SK-N-SH (cell line): ENCODE results near the gene SLC4A8. TPM values are rescaled to one million over a fixed set of nuclear protein-coding genes. Genes with fewer than 3 reads are reported as not detected.

Experiments
- CTCF ChIA-PET: fragments of 300-600, 350-600 bp; formaldehyde crosslinking; extraction: SDS; loops from one replicate; lab custom pipeline; 2021; lab: Yijun Ruan, JAX
- POLR2A ChIA-PET: fragments of 350-600 bp; sonication (Branson Sonifier 250); formaldehyde crosslinking; extraction: SDS; loops from one replicate; lab custom pipeline; 2020; ENCODE audit warnings: antibody characterized with exemption, inconsistent platforms; lab: Yijun Ruan, JAX
- DNase-seq: peaks from one replicate; pipeline ENCODE4 v3.0.0; 2012
- H2AFZ ChIP-seq: fragments of 200-600 bp; sonication (generic); 2 replicates; pipeline ENCODE4 v1.8.1; 2016; ENCODE audit warnings: antibody characterized with exemption, mild to moderate bottlenecking, low read depth
- H3F3A ChIP-seq: fragments of 200-600 bp; sonication (generic); replicated peaks from 2 replicates; pipeline ENCODE3; 2016; ENCODE audit warnings: antibody characterized with exemption, mild to moderate bottlenecking; ENCODE audit not compliant: insufficient read depth
- H3K27ac ChIP-seq, 2 experiments: fragments of 200-500 bp in 1 of 2; fragments of 200-600 bp in 1 of 2; sonication (Bioruptor generic) in 1 of 2; sonication (generic), shearing (Covaris generic) in 1 of 2; 2 replicates each; pipeline versions ENCODE4 v1.5.1 to v1.6.1; 2014 to 2016; ENCODE audit warnings: low read depth in 2 of 2, inconsistent platforms in 1 of 2, low read length in 1 of 2, mild to moderate bottlenecking in 1 of 2, mixed read lengths in 1 of 2
- H3K27me3 ChIP-seq: fragments of 200-600 bp; sonication (generic), shearing (Covaris generic); 2 replicates; pipeline ENCODE4 v1.6.1; 2016; ENCODE audit warnings: mixed run types; ENCODE audit not compliant: insufficient read depth
- H3K36me3 ChIP-seq, 2 experiments: fragments of 200-500 bp in 1 of 2; fragments of 200-600 bp in 1 of 2; sonication (Bioruptor generic) in 1 of 2; sonication (generic) in 1 of 2; replicated peaks in 1 of 2; 2 replicates each; pipeline versions ENCODE3 to v1.5.1; 2014 to 2016; ENCODE audit warnings: low read length in 1 of 2, mild to moderate bottlenecking in 1 of 2; ENCODE audit not compliant: insufficient read depth in 2 of 2, control insufficient read depth in 1 of 2
- H3K4me1 ChIP-seq, 2 experiments: fragments of 200-500 bp in 1 of 2; fragments of 200-600 bp in 1 of 2; sonication (Bioruptor generic) in 1 of 2; sonication (generic), shearing (Covaris generic) in 1 of 2; 2 replicates each; pipeline versions ENCODE4 v1.5.1 to v1.6.1; 2014 to 2016; ENCODE audit warnings: low read depth in 1 of 2, low read length in 1 of 2, mixed run types in 1 of 2; ENCODE audit not compliant: insufficient read depth in 2 of 2, control insufficient read depth in 1 of 2
- H3K4me2 ChIP-seq: fragments of 200-600 bp; sonication (generic), shearing (Covaris generic); 2 replicates; pipeline ENCODE4 v1.6.1; 2017; ENCODE audit warnings: mixed run types
- H3K4me3 ChIP-seq, 2 experiments: fragments of 200-500 bp in 1 of 2; fragments of 200-600 bp in 1 of 2; sonication (Bioruptor generic) in 1 of 2; sonication (generic), shearing (Covaris generic) in 1 of 2; 2 replicates each; pipeline versions ENCODE4 v1.5.1 to v1.8.1; 2014 to 2016; ENCODE audit warnings: low read depth in 2 of 2, inconsistent platforms in 1 of 2, low read length in 1 of 2, mild to moderate bottlenecking in 1 of 2, mixed read lengths in 1 of 2, moderate library complexity in 1 of 2
- H3K79me2 ChIP-seq: fragments of 200-600 bp; sonication (generic); 2 replicates; pipeline ENCODE4 v1.8.1; 2017; ENCODE audit warnings: mild to moderate bottlenecking; ENCODE audit not compliant: insufficient read depth
- H3K9ac ChIP-seq: fragments of 200-600 bp; sonication (generic); 2 replicates; pipeline ENCODE4 v1.6.1; 2017; ENCODE audit warnings: mixed run types
- H3K9me2 ChIP-seq: fragments of 200-600 bp; sonication (generic); 2 replicates; pipeline ENCODE4 v1.6.1; 2017; ENCODE audit warnings: mixed run types
- H3K9me3 ChIP-seq: fragments of 200-600 bp; sonication (generic); 2 replicates; pipeline ENCODE4 v1.6.1; 2017; ENCODE audit warnings: mixed run types, mild to moderate bottlenecking, moderate library complexity
- H4K20me1 ChIP-seq: fragments of 200-600 bp; sonication (generic); 2 replicates; pipeline ENCODE4 v1.6.1; 2017; ENCODE audit warnings: mild to moderate bottlenecking, mixed run types; ENCODE audit not compliant: insufficient read depth
- CHD2 ChIP-seq: fragments of 150-350 bp; IDR thresholded peaks from 2 replicates; pipeline ENCODE4 v1.6.1; 2018; ENCODE audit warnings: low read length; ENCODE audit not compliant: partially characterized antibody
- CTCF ChIP-seq: fragments of 200-600 bp; sonication (generic); IDR thresholded peaks from 2 replicates; pipeline ENCODE4 v1.6.1; 2017; ENCODE audit warnings: antibody characterized with exemption, mild to moderate bottlenecking, moderate library complexity
- EP300 ChIP-seq, 2 experiments: IDR thresholded peaks; 2 replicates each; pipeline versions ENCODE4 v1.4.0 to v1.6.1; 2012; ENCODE audit warnings: borderline replicate concordance in 1 of 2, low read depth in 1 of 2, low read length in 1 of 2
- EZH2phosphoT487 ChIP-seq: fragments of 200-600 bp; sonication (generic); IDR thresholded peaks from 2 replicates; pipeline ENCODE4 v1.6.1; 2017; ENCODE audit warnings: low read depth, mixed run types, mild to moderate bottlenecking, antibody characterized with exemption, moderate library complexity, borderline replicate concordance
- GABPA ChIP-seq: IDR thresholded peaks from 2 replicates; pipeline ENCODE4 v1.4.0; 2012; ENCODE audit warnings: low read depth, mild to moderate bottlenecking
- NRF1 ChIP-seq: IDR thresholded peaks from 2 replicates; pipeline ENCODE4 v1.6.1; 2012; ENCODE audit warnings: low read depth, mild to moderate bottlenecking, low read length
- POLR2AphosphoS5 ChIP-seq: IDR thresholded peaks from 2 replicates; pipeline ENCODE4 v1.6.1; 2012; ENCODE audit warnings: low read depth, low read length
- RAD21 ChIP-seq: IDR thresholded peaks from 2 replicates; pipeline ENCODE4 v1.6.1; 2012; ENCODE audit warnings: mild to moderate bottlenecking, low read length
- RFX5 ChIP-seq: IDR thresholded peaks from 2 replicates; pipeline ENCODE4 v1.6.1; 2012; ENCODE audit warnings: mild to moderate bottlenecking, improper control_type of control experiment, low read length
- SIN3A ChIP-seq: IDR thresholded peaks from 2 replicates; pipeline ENCODE4 v1.6.1; 2012; ENCODE audit warnings: low read depth, mild to moderate bottlenecking, low read length, moderate library complexity, borderline replicate concordance
- SMC3 ChIP-seq: IDR thresholded peaks from 2 replicates; pipeline ENCODE4 v1.6.1; 2012; ENCODE audit warnings: low read depth, low read length, improper control_type of control experiment
- TCF12 ChIP-seq: IDR thresholded peaks from 2 replicates; pipeline ENCODE4 v1.4.0; 2012
- TEAD4 ChIP-seq: IDR thresholded peaks from 2 replicates; pipeline ENCODE4 v1.4.0; 2012; ENCODE audit warnings: mild to moderate bottlenecking, borderline replicate concordance; ENCODE audit not compliant: insufficient read depth
- USF1 ChIP-seq: IDR thresholded peaks from 2 replicates; pipeline ENCODE4 v1.4.0; 2012; ENCODE audit warnings: low read depth, borderline replicate concordance
- USF2 ChIP-seq: fragments of 150-350 bp; IDR thresholded peaks from 2 replicates; pipeline ENCODE4 v1.6.1; 2017; ENCODE audit warnings: antibody characterized with exemption, low read length, low read depth, borderline replicate concordance
- YY1 ChIP-seq: IDR thresholded peaks from 2 replicates; pipeline ENCODE4 v1.4.0; 2012; ENCODE audit warnings: low read depth, mild to moderate bottlenecking
- WGBS: methylation state at CpG from one replicate; pipeline ENCODE4 v1.1.6; 2017; ENCODE audit warnings: low lambda C conversion rate; 5-methylcytosine and 5-hydroxymethylcytosine counted together
- polyA plus RNA-seq, 3 experiments: library from polyadenylated mRNA; depleted of rRNA; stranded (reverse); fragments of >200 nt; gene quantifications; 2 replicates each; pipeline ENCODE4 v1.2.3, GENCODE V29; 2012
- TF ChIP-seq, protein P1 (sequence below): fragments of 150-350 bp; IDR thresholded peaks from 2 replicates; pipeline ENCODE4 v1.6.1; 2016; ENCODE audit warnings: mild to moderate bottlenecking, low read depth, low read length

SLC4A8 gene
- polyA plus RNA-seq, 1 of the 3 experiments (the other 2 are of a cell fraction): 5.2 TPM

GRCh38 chr12:51508285-51508684 is 83.7 kb downstream of the SLC4A8 start:
- Histone ChIP-seq H3K79me2 (no peaks in the 10 kb centered on the region), H3K4me1 (peaks cover 0 to 13% of the 10 kb centered on the region in 2 experiments; a peak in 2 of 4 replicates), H4K20me1 (no peaks in the 10 kb centered on the region), H3K9me2 (no peaks in the 10 kb centered on the region), H3K4me3 (no peak overlapping the region), H3K27ac (no peak overlapping the region), H3F3A (no peaks in the 10 kb centered on the region), H3K36me3 (no peaks in the 10 kb centered on the region), H3K9ac (no peak overlapping the region), H3K4me2 (no peak overlapping the region), H3K27me3 (no peaks in the 10 kb centered on the region), H3K9me3 (no peaks in the 10 kb centered on the region), H2AFZ (no peak overlapping the region)
- CTCF ChIA-PET: no interaction called here
- TF ChIP-seq USF2: no peak
- TF ChIP-seq RFX5: no peak
- TF ChIP-seq USF1: no peak
- no peak for TF ChIP-seq CTCF
- TF ChIP-seq RAD21: no peak
- no peak for TF ChIP-seq TCF12
- TF ChIP-seq SMC3: no peak
- TF ChIP-seq YY1: no peak
- no peak for TF ChIP-seq POLR2AphosphoS5
- no peak for TF ChIP-seq CHD2
- TF ChIP-seq NRF1: no peak
- WGBS: 91% methylated on average over 5 of the region's 5 CpGs
- POLR2A ChIA-PET: no interaction called here
- DNase-seq: no peak

GRCh38 chr12:51511546-51512260 is 87.1 kb downstream of the SLC4A8 start:
- 82% methylated on average over 7 of the region's 7 CpGs for WGBS

More at GRCh38 chr12:51511546-51512260, 87.1 kb downstream of the SLC4A8 start:
- TF ChIP-seq NRF1: no peak
- TF ChIP-seq SIN3A: no peak
- TF ChIP-seq TEAD4: no peak
- TF ChIP-seq TCF12: no peak
- TF ChIP-seq CHD2: no peak
- no peak for TF ChIP-seq GABPA
- TF ChIP-seq EP300 (IDR thresholded peaks at IDR 0.05; ENCODE audit: borderline replicate concordance in 1 of 2, low read depth in 1 of 2, low read length in 1 of 2): no peak
- TF ChIP-seq EZH2phosphoT487: no peak
- TF ChIP-seq, protein P1, sequence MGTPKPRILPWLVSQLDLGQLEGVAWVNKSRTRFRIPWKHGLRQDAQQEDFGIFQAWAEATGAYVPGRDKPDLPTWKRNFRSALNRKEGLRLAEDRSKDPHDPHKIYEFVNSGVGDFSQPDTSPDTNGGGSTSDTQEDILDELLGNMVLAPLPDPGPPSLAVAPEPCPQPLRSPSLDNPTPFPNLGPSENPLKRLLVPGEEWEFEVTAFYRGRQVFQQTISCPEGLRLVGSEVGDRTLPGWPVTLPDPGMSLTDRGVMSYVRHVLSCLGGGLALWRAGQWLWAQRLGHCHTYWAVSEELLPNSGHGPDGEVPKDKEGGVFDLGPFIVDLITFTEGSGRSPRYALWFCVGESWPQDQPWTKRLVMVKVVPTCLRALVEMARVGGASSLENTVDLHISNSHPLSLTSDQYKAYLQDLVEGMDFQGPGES: no peak
- Histone ChIP-seq H3K27me3 (no peaks in the 10 kb centered on the region), H3K36me3 (no peaks in the 10 kb centered on the region), H3F3A (no peaks in the 10 kb centered on the region), H3K27ac (no peak overlapping the region), H3K4me2 (no peak overlapping the region), H3K9me2 (no peaks in the 10 kb centered on the region), H3K9ac (no peak overlapping the region), H3K4me3 (no peak overlapping the region), H3K9me3 (no peaks in the 10 kb centered on the region), H3K4me1 (no peaks in the 10 kb centered on the region), H3K79me2 (no peaks in the 10 kb centered on the region), H4K20me1 (no peaks in the 10 kb centered on the region), H2AFZ (no peak overlapping the region)
- ChIA-PET POLR2A (no interaction called here), CTCF (interaction anchor here (0.7 to 1.4 kb wide), 3 partner anchors 10 to 21 kb away, joined by 3 to 4 read pairs (median 4); no protein-coding TSS in a partner anchor)
- DNase-seq: no peak
